Neural cell (in vitro differentiated cells): ENCODE results near the gene GPER1. TPM values are rescaled to one million over a fixed set of nuclear protein-coding genes. Genes with fewer than 3 reads are reported as not detected.

Experiments
- H2AFZ ChIP-seq: fragments of 200-600, 300-800 bp; sonication (generic), shearing (Covaris generic); 2 replicates; pipeline ENCODE4 v1.6.0; 2014; ENCODE audit warnings: low read depth, mild to moderate bottlenecking, antibody characterized with exemption, low read length, moderate library complexity
- H3F3A ChIP-seq: fragments of 200-600 bp; shearing (Covaris generic); 2 replicates; pipeline ENCODE4 v1.6.1; 2016; ENCODE audit warnings: mild to moderate bottlenecking, moderate library complexity, mixed read lengths, antibody characterized with exemption, low read length; ENCODE audit not compliant: insufficient read depth, poor library complexity, severe bottlenecking
- H3K27ac ChIP-seq: fragments of 200-600, 300-800 bp; sonication (generic), shearing (Covaris generic); 2 replicates; pipeline ENCODE4 v1.5.1; 2014; ENCODE audit warnings: mild to moderate bottlenecking, low read length, moderate library complexity
- H3K27me3 ChIP-seq: fragments of 300-800, 200-600 bp; sonication (generic), shearing (Covaris generic); 2 replicates; pipeline ENCODE4 v1.6.0; 2014; ENCODE audit warnings: mild to moderate bottlenecking, low read depth, low read length, moderate library complexity; ENCODE audit not compliant: insufficient read depth
- H3K36me3 ChIP-seq: fragments of 300-800, 200-600 bp; sonication (generic), shearing (Covaris generic); 2 replicates; pipeline ENCODE4 v1.5.1; 2014; ENCODE audit warnings: mild to moderate bottlenecking, antibody characterized with exemption, low read length, moderate library complexity; ENCODE audit not compliant: insufficient read depth
- H3K4me2 ChIP-seq: fragments of 300-800, 200-600 bp; sonication (generic), shearing (Covaris generic); 2 replicates; pipeline ENCODE4 v1.6.0; 2014; ENCODE audit warnings: mild to moderate bottlenecking, low read length
- H3K4me3 ChIP-seq: fragments of 300-800, 200-600 bp; sonication (generic), shearing (Covaris generic); 2 replicates; pipeline ENCODE4 v1.5.1; 2014; ENCODE audit warnings: mild to moderate bottlenecking, low read length, moderate library complexity
- H3K79me2 ChIP-seq: fragments of 200-600 bp; shearing (Covaris generic); replicated peaks from 2 replicates; pipeline ENCODE4 v1.6.0; 2014; ENCODE audit warnings: mild to moderate bottlenecking, low read length, moderate library complexity; ENCODE audit not compliant: insufficient read depth
- H3K9ac ChIP-seq: fragments of 300-800, 200-600 bp; sonication (generic), shearing (Covaris generic); 2 replicates; pipeline ENCODE4 v1.6.1; 2016; ENCODE audit warnings: mild to moderate bottlenecking, low read length, mixed read lengths
- H3K9me2 ChIP-seq: fragments of 200-600 bp; shearing (Covaris generic); 2 replicates; pipeline ENCODE4 v1.6.1; 2016; ENCODE audit warnings: mild to moderate bottlenecking, low read length, mixed read lengths; ENCODE audit not compliant: insufficient read depth
- H3K9me3 ChIP-seq: fragments of 200-600, 300-800 bp; sonication (generic), shearing (Covaris generic); 2 replicates; pipeline ENCODE4 v1.6.1; 2016; ENCODE audit warnings: mild to moderate bottlenecking, mixed run types, low read length, moderate library complexity, mixed read lengths
- H4K20me1 ChIP-seq: fragments of 200-600 bp; shearing (Covaris generic); 2 replicates; pipeline ENCODE4 v1.6.1; 2016; ENCODE audit warnings: mild to moderate bottlenecking, mixed run types; ENCODE audit not compliant: insufficient read depth
- EP300 ChIP-seq: fragments of 450-650 bp; conservative IDR thresholded peaks from 2 replicates; pipeline ENCODE4 v1.6.1; 2014; ENCODE audit warnings: antibody characterized with exemption, mild to moderate bottlenecking, moderate library complexity; ENCODE audit not compliant: poor library complexity, severe bottlenecking
- EZH2 ChIP-seq: fragments of 200-600, 300-800 bp; shearing (Covaris generic), sonication (generic); IDR thresholded peaks from 2 replicates; pipeline ENCODE4 v1.6.1; 2014; ENCODE audit warnings: antibody characterized with exemption, low read length, borderline replicate concordance, mild to moderate bottlenecking; ENCODE audit not compliant: insufficient read depth, poor library complexity, severe bottlenecking
- MXI1 ChIP-seq: fragments of 450-650 bp; conservative IDR thresholded peaks from 2 replicates; pipeline ENCODE4 v1.6.1; 2014; ENCODE audit warnings: antibody characterized with exemption, mild to moderate bottlenecking; ENCODE audit not compliant: poor library complexity, severe bottlenecking
- POLR2AphosphoS5 ChIP-seq: IDR thresholded peaks from 2 replicates; pipeline ENCODE4 v1.6.1; 2012
- RAD21 ChIP-seq: fragments of 450-650 bp; conservative IDR thresholded peaks from 2 replicates; pipeline ENCODE4 v1.6.1; 2014; ENCODE audit warnings: antibody characterized with exemption, mild to moderate bottlenecking, moderate library complexity
- SMC3 ChIP-seq: fragments of 450-650 bp; conservative IDR thresholded peaks from 2 replicates; pipeline ENCODE4 v1.6.1; 2014; ENCODE audit warnings: antibody characterized with exemption, mild to moderate bottlenecking, moderate library complexity; ENCODE audit not compliant: poor library complexity
- TAF1 ChIP-seq: IDR thresholded peaks from 2 replicates; pipeline ENCODE4 v1.6.1; 2012; ENCODE audit warnings: low read depth
- polyA plus RNA-seq: library from polyadenylated mRNA; depleted of rRNA; stranded (reverse); fragments of >200 nt; gene quantifications from 2 replicates; pipeline ENCODE4 v1.2.3, GENCODE V29; 2014
- TF ChIP-seq, protein P1 (sequence below): IDR thresholded peaks from 2 replicates; pipeline ENCODE4 v1.6.1; 2012; ENCODE audit warnings: borderline replicate concordance
- TF ChIP-seq, protein P2 (sequence below): fragments of 450-650 bp; IDR thresholded peaks from 2 replicates; pipeline ENCODE4 v1.5.1; 2014; ENCODE audit warnings: antibody characterized with exemption, mild to moderate bottlenecking, moderate library complexity; ENCODE audit not compliant: poor library complexity, severe bottlenecking

GPER1 gene
- polyA plus RNA-seq, 1 donor from 2014 or later: not detected

DNA sequence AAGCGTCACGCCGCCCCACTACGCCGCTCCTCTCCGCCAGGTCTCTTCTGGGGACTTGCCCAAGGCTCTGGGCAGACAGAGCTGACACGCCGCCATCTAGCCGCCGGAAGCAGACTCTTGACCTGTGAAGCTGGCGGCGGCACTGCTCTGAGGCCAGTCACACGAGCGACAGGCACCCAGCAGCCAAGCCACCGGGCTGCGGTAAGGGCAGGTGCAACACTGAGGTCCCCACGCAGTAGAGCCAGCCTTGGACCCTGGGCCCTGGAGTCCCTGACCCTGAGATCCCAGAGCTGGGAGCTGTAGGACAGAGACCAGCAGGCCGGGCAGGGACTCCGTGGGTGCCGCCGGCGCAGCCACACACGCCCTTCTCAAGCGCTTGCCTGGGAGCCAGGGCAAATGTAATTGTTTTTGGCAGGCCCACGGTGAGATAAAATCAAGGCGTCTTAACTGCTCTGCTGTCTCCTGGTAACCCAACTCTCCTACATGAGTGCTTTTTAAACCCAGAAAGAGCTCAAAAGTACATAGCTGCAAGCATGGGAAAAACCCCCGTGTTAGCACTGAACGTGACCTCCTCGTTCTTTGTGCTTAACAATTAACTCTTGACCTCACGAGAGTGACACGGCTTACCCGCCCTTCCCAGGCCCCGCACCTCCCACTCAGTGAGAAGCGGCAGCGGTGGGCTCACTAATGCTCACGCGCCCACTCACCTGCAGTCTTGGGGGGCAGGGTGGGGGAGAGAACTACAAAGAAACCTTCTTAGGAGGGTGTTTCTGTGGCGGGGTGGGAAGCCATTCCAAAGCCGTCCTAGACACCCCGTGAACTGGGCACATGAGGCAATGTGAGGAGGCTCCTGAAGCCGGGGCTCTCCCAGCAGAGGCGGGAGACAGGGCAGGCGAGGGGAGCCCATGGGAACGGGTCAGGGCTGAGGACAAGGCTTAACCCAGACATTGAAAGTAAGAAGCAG lies 8.5 kb downstream of the GPER1 start:
- Histone ChIP-seq H3F3A (no peaks in the 10 kb centered on the region), H3K36me3 (peaks cover 4% of the 10 kb centered on the region), H3K9me3 (no peaks in the 10 kb centered on the region), H4K20me1 (no peaks in the 10 kb centered on the region), H3K4me3 (no peak overlapping the region), H3K27me3 (no peaks in the 10 kb centered on the region), H3K79me2 (no peaks in the 10 kb centered on the region), H2AFZ (no peak overlapping the region), H3K9ac (no peak overlapping the region), H3K9me2 (no peaks in the 10 kb centered on the region), H3K27ac (no peak overlapping the region), H3K4me2 (no peak overlapping the region)
- TF ChIP-seq RAD21 (no peak), SMC3 (no peak)

DNA sequence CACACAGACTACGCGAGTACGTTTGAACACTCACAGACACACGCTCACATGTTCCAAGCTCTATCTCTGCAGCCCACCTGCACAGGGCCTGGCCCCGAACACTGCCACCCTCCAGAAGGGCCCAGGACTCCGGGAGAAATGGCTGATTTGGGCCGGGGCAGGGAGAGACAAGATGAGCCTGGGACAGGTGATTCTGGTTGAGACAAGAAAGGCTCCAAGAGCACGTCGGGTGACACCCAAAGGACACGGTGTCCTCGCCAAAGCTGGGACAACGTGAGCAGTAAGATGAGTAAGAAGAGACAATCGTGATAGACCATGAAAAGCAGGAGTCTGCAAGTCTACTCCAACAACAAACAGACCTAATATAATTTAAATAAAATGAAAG lies 9.2 kb downstream of the GPER1 start:
- Histone ChIP-seq H3K27me3 (no peaks in the 10 kb centered on the region), H3K9me2 (no peaks in the 10 kb centered on the region), H3K27ac (no peak overlapping the region), H2AFZ (no peak overlapping the region), H3K4me2 (no peak overlapping the region), H3K36me3 (peaks cover under 1% of the 10 kb centered on the region), H3K9ac (no peak overlapping the region), H4K20me1 (no peaks in the 10 kb centered on the region), H3K9me3 (no peaks in the 10 kb centered on the region), H3F3A (no peaks in the 10 kb centered on the region), H3K4me3 (no peak overlapping the region), H3K79me2 (no peaks in the 10 kb centered on the region)
- no peak for TF ChIP-seq EP300

DNA sequence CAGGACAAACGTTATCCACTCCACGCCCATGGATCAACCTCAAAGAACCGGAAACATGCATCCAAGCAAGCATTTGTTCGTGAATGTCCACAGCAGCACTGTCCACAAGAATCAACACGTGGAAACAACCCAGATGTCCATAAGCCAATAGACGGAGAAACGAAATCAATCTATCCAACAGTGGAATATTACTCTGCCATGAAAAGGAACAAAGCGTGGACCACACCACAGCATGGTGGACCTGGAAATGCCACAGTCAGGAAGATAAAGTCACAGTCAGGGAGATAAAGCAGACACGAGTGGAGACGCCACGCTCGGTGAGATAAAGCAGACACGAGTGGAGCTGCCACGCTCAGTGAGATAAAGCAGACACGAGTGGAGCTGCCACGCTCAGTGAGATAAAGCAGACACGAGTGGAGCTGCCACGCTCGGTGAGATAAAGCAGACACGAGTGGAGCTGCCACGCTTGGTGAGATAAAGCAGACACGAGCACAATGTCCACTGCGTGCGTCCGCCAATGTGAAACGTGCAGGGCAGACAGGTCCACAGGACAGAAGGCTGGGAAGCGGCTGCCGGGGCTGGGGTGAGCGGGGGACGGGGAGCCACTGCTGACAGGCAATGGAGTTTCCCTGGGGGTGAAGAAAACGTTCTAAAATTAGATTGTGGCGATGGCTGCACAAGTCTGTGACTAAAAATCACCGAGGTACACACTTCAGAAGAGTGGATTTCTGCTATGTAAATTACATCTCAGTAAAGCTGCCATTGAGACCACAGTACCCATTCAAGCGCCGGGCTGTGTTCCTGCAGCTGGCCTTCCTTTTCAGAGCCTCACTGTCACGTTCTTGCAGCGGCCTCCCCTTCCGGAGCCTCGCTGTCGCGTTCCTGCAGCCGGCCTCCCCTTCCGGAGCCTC lies 10.6 kb downstream of the GPER1 start:
- H3K36me3 ChIP-seq: no peaks in the 10 kb centered on the region

More for the DNA sequence above, 10.6 kb downstream of the GPER1 start:
- no peak for TF ChIP-seq SMC3
- no peak for TF ChIP-seq EZH2
- no peak for TF ChIP-seq TAF1
- TF ChIP-seq, protein P1, sequence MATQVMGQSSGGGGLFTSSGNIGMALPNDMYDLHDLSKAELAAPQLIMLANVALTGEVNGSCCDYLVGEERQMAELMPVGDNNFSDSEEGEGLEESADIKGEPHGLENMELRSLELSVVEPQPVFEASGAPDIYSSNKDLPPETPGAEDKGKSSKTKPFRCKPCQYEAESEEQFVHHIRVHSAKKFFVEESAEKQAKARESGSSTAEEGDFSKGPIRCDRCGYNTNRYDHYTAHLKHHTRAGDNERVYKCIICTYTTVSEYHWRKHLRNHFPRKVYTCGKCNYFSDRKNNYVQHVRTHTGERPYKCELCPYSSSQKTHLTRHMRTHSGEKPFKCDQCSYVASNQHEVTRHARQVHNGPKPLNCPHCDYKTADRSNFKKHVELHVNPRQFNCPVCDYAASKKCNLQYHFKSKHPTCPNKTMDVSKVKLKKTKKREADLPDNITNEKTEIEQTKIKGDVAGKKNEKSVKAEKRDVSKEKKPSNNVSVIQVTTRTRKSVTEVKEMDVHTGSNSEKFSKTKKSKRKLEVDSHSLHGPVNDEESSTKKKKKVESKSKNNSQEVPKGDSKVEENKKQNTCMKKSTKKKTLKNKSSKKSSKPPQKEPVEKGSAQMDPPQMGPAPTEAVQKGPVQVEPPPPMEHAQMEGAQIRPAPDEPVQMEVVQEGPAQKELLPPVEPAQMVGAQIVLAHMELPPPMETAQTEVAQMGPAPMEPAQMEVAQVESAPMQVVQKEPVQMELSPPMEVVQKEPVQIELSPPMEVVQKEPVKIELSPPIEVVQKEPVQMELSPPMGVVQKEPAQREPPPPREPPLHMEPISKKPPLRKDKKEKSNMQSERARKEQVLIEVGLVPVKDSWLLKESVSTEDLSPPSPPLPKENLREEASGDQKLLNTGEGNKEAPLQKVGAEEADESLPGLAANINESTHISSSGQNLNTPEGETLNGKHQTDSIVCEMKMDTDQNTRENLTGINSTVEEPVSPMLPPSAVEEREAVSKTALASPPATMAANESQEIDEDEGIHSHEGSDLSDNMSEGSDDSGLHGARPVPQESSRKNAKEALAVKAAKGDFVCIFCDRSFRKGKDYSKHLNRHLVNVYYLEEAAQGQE: no peak
- TF ChIP-seq, protein P2, sequence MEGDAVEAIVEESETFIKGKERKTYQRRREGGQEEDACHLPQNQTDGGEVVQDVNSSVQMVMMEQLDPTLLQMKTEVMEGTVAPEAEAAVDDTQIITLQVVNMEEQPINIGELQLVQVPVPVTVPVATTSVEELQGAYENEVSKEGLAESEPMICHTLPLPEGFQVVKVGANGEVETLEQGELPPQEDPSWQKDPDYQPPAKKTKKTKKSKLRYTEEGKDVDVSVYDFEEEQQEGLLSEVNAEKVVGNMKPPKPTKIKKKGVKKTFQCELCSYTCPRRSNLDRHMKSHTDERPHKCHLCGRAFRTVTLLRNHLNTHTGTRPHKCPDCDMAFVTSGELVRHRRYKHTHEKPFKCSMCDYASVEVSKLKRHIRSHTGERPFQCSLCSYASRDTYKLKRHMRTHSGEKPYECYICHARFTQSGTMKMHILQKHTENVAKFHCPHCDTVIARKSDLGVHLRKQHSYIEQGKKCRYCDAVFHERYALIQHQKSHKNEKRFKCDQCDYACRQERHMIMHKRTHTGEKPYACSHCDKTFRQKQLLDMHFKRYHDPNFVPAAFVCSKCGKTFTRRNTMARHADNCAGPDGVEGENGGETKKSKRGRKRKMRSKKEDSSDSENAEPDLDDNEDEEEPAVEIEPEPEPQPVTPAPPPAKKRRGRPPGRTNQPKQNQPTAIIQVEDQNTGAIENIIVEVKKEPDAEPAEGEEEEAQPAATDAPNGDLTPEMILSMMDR: no peak
- TF ChIP-seq RAD21: no peak
- no peak for TF ChIP-seq POLR2AphosphoS5
- no peak for TF ChIP-seq MXI1
- no peak for TF ChIP-seq EP300
- no peak overlapping the region for H3K4me2 ChIP-seq
- no peaks in the 10 kb centered on the region for H3K79me2 ChIP-seq
- no peaks in the 10 kb centered on the region for H3K9me3 ChIP-seq
- H3K9me2 ChIP-seq: no peaks in the 10 kb centered on the region
- H4K20me1 ChIP-seq: no peaks in the 10 kb centered on the region
- H3K4me3 ChIP-seq: no peak overlapping the region
- H3F3A ChIP-seq: no peaks in the 10 kb centered on the region
- no peak overlapping the region for H3K27ac ChIP-seq
- no peak overlapping the region for H2AFZ ChIP-seq
- no peaks in the 10 kb centered on the region for H3K27me3 ChIP-seq
- no peak overlapping the region for H3K9ac ChIP-seq
